Fibroblast of the aortic adventitia (primary cell): ENCODE results near the gene UGT3A2. TPM values are rescaled to one million over a fixed set of nuclear protein-coding genes. Genes with fewer than 3 reads are reported as not detected.
"Not testable (repeated sequence)": the region's sequence is repeated elsewhere in the genome, so short reads cannot be mapped to it uniquely, and the experiment has no call there.

Experiments used
- DNase-seq: peaks from one replicate; pipeline ENCODE4 v3.0.0-alpha.2; 2010; ENCODE audit warnings: low read depth
- H3K4me3 ChIP-seq: 2 replicates; pipeline ENCODE4 v1.5.1; 2011; ENCODE audit warnings: low read depth, mild to moderate bottlenecking, control low read depth, low read length, moderate library complexity
- CTCF ChIP-seq: IDR thresholded peaks from 2 replicates; pipeline ENCODE4 v1.5.1; 2011; ENCODE audit warnings: mild to moderate bottlenecking, low read length, control low read depth, inconsistent platforms; ENCODE audit not compliant: insufficient read depth
- total RNA-seq: library from RNA; depleted of rRNA; stranded (reverse); fragments of >200 nt; gene quantifications from 2 replicates; pipeline ENCODE4 v1.2.3, GENCODE V29; 2012; ENCODE audit warnings: low replicate concordance

The UGT3A2 gene
- total RNA-seq, 1 donor: not detected

GRCh38 chr5:36040651-36041536 lies 25.8 kb downstream of the UGT3A2 start:
- no peak for DNase-seq
- TF ChIP-seq CTCF: no peak
- no peak overlapping the region for H3K4me3 ChIP-seq

GRCh38 chr5:36035696-36036095 lies 31.0 kb downstream of the UGT3A2 start:
- DNase-seq: no peak
- no peak overlapping the region for H3K4me3 ChIP-seq
- no peak for TF ChIP-seq CTCF

- H3K4me3 ChIP-seq, DNase-seq: not testable (repeated sequence)
These were observed 32.0 kb downstream of the UGT3A2 start for GRCh38 chr5:36034536-36035134.

- TF ChIP-seq CTCF: no peak
- DNase-seq: no peak
- H3K4me3 ChIP-seq: no peak overlapping the region
These were observed 33.2 kb downstream of the UGT3A2 start for GRCh38 chr5:36033486-36033885.

- no peak for DNase-seq
- H3K4me3 ChIP-seq: no peak overlapping the region
- no peak for TF ChIP-seq CTCF
These were observed 33.6 kb downstream of the UGT3A2 start for GRCh38 chr5:36033047-36033446.

GRCh38 chr5:36031223-36031622 lies 35.5 kb downstream of the UGT3A2 start:
- no peak for TF ChIP-seq CTCF
- DNase-seq: no peak
- H3K4me3 ChIP-seq: no peak overlapping the region

- DNase-seq: no peak
- no peak for TF ChIP-seq CTCF
- H3K4me3 ChIP-seq: no peak overlapping the region
These were observed 36.8 kb downstream of the UGT3A2 start for GRCh38 chr5:36029914-36030313.
